NCI-H82 treated with DMSO at 0.1 percent for 48 hours (cell line): Measurements from ENCODE around the gene NLRP13.
"Not testable (repeated sequence)": the region's sequence is repeated elsewhere in the genome, so short reads cannot be mapped to it uniquely, and the experiment has no call there.

ENCODE experiments used
- DNase-seq: peaks from one replicate; lab custom pipeline; 2025; ENCODE audit not compliant: unreplicated experiment; lab: John Stamatoyannopoulos, UW

The NLRP13 gene, protein sequence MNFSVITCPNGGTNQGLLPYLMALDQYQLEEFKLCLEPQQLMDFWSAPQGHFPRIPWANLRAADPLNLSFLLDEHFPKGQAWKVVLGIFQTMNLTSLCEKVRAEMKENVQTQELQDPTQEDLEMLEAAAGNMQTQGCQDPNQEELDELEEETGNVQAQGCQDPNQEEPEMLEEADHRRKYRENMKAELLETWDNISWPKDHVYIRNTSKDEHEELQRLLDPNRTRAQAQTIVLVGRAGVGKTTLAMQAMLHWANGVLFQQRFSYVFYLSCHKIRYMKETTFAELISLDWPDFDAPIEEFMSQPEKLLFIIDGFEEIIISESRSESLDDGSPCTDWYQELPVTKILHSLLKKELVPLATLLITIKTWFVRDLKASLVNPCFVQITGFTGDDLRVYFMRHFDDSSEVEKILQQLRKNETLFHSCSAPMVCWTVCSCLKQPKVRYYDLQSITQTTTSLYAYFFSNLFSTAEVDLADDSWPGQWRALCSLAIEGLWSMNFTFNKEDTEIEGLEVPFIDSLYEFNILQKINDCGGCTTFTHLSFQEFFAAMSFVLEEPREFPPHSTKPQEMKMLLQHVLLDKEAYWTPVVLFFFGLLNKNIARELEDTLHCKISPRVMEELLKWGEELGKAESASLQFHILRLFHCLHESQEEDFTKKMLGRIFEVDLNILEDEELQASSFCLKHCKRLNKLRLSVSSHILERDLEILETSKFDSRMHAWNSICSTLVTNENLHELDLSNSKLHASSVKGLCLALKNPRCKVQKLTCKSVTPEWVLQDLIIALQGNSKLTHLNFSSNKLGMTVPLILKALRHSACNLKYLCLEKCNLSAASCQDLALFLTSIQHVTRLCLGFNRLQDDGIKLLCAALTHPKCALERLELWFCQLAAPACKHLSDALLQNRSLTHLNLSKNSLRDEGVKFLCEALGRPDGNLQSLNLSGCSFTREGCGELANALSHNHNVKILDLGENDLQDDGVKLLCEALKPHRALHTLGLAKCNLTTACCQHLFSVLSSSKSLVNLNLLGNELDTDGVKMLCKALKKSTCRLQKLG

DNA sequence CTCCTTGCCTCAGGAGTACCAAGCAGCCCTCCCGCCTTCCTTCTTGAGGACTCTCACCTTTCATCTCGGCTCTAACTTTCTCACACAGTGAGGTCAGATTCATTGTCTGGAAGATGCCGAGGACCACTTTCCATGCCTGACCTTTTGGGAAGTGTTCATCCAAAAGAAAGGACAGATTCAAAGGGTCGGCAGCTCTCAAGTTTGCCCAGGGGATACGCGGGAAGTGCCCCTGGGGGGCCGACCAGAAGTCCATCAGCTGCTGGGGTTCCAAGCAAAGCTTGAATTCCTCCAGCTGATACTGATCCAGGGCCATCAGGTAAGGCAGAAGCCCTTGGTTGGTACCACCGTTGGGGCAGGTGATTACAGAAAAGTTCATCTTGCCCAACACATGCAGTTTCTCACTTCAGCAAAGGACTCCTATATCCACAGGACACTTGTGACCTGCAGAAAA lies at the start of gene NLRP13:
TSS of gene NLRP13 (minus strand) at position 401 of the 451 bp plus-strand sequence. CDS start at position 376, 25 bp downstream.
- DNase-seq: no peak

DNA sequence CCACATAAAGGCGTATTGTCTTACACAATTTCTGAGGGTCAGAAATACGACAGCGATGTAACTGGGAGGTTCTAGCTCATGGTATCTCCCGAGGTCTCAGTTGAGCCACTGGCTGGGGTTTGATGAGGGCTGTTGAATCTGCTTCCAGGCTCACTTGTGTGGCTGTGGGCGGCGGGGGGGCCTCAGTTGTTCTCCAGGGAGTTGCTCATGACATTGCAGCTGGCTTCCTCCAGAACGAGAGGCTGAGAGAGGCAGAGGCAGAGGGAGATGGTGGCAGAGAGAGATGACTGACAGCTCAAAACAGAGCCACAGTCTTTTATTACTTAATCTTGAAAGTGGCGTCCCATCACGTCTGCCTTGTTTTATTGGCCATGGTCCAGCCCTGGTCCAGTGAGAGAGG lies 48.3 kb upstream of the NLRP13 start:
- DNase-seq: no peak

DNA sequence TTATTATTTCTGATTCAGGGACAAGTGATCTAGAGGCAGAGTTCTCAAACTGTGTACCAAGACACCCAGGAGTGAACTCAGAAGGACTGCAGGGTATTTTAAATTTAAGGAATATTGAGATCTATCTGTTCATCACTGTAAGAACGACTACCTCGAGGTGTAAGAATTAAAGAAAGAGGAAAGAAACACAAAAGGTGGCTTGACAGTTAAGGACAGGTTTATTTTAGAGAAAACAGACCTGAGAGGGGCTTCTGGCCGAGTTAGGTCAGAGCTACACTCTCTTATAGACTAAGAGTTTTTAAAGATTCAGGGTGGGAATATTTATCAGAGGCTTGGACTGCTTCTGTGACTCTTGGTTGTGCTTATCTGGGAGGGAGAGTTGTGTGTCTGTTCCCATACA lies 41.8 kb upstream of the NLRP13 start:
- DNase-seq: no peak

DNA sequence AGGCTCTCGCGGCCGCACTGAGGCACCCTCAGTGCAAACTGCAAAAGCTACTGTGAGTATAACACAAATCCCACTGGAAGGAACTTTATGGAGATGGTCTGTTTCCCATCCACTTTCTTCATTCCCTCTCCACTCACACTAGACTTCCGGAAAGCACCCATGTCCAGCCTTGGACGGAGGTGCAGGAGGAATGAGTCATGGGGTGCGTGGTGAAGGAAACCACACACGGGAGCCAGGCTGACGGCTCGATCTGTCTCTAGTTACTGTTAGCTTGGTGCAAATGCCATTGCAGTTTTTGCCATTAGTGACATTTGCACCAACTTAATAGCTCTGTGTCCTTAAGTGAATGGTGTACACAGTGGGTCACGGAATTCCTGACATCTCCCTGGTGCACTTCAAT lies 30.1 kb upstream of the NLRP13 start:
- no peak for DNase-seq

DNA sequence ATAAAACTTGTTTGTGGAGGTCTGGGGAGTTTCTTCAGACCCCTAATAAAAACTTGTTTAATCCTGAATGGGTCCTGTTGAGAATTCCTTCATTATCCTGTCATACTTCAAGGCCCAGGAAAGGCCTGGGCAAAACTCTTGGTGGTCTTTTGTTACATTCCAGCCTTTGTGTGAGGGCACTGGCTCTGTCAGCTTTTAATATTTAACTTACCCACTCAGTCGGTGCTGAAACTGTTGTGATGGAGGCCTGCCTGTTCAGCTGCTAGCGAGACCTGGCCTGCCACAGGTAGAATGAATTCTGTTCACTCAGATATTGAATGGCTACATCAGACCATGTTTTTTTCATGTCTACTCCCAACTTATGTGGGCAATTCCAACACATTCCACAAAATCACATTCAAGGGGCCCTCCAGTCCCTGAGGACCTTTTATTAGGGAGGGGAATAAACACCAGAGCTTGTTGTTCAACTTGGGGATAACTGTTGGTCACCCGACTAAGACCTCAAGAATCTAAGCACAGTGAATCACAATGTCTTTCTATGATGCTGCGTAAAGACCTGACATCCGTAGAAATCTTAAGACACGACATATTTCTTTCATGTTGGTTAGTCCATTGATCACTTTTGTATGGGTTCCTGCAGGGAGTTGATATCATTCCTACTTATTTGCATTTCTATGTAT lies 28.0 kb upstream of the NLRP13 start:
- DNase-seq: no peak

DNA sequence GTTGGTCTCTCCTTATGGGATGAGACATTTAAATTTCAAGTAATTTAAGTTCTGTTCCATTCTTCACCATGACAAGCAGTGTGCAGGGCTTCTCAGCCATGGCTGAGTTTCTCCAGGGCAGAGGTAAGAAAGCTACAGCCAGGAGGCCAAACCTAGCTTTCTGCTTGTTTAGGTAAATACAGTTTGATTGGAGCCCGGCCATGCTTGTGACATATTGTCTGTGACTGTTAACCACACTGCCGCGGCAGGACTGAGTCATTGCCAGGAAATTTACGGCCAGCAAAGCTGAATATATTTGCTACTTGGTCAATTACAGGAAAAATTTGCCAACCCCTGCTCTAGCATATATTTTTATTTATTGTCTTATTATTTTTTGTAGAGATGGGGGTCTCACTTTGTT lies 26.2 kb upstream of the NLRP13 start:
- no peak for DNase-seq

DNA sequence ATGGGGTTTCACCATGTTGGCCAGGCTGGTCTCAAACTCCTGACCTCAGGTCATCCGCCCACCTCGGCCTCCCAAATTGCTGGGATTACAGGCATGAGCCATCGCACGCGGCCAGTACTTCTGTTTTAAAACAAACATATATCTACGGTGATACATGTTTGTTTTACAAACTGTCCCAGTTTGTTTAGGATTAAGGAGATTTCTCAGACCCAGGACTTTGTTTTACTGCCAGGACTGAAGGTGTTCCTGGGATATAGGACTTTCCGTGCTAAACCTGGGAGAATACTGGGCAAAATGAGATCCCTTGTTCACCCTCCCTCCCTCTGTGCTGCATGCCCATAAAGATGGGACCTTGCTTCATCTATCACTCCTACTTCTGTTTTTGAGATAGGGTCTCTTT lies 24.3 kb upstream of the NLRP13 start:
- no peak for DNase-seq

DNA sequence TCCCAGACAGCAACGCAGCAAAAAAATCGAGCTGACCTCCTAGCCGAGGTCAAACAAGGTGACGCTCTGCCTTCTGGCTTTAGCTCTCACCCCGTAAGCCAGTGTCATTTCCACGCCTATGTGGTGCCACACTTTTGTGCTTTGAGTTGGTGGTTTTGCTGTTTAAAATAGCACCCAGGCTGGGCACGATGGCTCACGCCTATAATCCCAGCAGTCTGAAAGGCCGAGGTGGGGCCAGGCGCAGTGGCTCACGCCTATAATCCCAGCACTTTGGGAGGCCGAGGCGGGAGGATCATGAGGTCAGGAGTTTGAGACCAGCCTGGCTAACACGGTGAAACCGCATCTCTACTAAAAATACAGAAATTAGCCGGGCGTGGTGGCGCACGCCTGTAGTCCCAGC lies 18.4 kb upstream of the NLRP13 start:
- not testable (repeated sequence) for DNase-seq

DNA sequence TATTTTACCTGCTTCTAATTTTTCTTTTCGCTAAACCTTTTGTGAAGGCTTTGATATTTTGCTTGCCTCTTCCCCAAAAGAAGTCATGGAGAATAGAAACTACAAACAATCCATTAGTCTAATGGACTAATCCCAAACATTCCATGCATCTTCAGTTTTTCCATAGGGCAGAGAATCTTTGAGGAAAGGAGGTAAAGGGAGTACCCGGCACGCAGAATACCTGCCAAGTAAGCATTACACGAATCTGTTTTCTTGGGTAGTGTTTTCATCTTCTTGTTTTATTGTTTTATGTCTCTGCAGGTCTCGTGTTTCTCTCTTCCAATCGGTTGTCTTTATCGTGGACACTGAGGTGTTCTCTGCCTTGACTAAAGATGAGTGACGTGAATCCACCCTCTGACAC lies 15.4 kb upstream of the NLRP13 start, which contains the start of gene NLRP8:
TSS of gene NLRP8 (plus strand) at position 301 of the 400 bp plus-strand sequence.
- DNase-seq: no peak

DNA sequence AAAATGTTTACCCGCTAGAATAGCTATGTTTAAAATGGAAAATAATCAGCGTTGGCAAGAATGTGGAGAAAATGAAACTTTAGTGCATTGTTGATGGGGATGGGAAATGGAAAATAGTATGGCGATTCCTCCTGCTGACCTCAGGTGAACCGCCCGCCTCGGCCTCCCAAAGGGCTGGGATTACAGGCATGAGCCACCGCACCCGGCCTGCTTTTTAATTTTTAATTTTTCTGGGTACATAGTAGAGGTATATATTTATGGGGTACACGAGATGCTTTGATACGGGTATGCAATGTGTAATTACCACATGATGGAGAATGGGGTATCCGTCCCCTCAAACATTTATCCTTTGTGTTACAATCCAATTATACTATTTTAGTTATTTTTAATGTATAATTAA lies 8.2 kb upstream of the NLRP13 start:
- DNase-seq: no peak

DNA sequence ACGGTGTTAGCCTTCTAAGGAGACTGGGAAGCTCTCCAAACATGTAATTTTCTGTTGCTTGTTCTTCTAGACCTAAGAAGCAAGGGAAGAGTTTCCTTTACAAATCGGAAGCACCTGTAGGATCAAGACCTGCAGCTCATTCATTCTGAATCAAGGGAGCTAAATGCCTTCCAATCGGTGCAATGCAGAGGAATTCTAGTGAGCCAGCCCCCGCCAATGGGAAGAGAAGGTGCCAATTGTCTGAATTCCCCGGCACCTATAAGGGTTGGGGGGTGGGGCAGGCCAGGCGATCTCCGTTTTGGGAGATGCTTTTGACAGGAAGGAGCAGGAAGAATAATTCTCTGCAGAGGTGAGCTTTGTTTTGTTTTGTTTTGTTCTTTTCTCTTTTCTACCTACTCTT lies 7.1 kb upstream of the NLRP13 start:
- DNase-seq: no peak

DNA sequence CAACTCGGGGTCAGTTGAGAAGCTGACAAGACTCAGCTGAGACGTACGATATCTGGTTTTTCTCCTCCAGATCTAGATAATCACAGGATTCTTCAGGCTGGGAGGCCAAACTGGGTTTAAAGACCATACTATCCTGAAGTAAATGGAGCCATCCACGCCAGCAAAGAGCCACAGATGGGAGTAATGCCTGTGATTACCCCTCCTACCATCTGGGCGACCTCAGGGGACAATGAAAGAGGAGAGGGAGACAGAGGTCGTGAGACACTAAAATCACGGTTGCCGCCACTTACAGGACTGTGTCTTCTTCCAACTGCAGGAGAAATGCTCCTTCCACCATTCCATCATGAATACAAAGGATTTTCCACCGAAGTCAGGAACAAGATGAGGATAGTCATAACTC lies 3.1 kb upstream of the NLRP13 start:
- DNase-seq: no peak

DNA sequence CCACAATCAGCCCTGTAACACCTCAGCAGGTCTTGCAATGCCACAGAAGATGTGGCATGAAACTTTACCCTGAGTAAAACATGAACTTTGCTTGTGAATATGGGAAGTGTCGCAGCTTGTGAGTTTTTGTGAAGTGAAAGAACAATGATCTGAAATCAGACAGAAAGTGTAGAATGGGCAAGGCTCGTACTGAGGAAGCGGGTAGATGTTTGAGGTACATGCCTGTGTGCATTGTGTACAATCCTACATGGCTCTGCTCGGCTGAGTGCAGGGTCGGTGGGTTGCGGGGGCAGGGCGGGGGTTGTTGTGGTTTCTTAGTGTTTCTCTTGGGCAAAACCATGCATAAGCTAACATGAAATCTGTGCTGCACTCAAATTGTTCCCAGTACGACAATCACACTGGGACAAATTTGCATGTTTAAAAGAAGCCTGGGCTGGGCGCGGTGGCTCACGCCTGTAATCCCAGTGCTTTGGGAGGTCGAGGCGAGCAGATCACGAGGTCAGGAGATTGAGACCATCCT lies 1.1 kb downstream of the NLRP13 start:
- no peak for DNase-seq

DNA sequence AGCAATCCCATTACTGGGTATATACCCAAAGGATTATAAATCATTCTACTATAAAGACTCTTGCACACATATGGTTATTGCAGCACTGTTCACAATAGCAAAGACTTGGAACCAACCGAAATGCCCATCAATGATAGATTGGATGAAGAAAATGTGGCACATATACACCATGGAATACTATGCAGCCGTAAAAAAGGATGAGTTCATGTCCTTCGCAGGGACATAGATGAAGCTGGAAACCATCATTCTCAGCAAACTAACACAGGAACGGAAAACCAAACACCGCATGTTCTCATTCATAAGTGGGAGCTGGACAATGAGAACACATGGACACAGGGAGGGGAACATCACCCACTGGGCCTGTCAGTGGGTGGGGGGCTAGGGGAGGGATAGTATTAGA lies 2.9 kb downstream of the NLRP13 start:
- DNase-seq: not testable (repeated sequence)

DNA sequence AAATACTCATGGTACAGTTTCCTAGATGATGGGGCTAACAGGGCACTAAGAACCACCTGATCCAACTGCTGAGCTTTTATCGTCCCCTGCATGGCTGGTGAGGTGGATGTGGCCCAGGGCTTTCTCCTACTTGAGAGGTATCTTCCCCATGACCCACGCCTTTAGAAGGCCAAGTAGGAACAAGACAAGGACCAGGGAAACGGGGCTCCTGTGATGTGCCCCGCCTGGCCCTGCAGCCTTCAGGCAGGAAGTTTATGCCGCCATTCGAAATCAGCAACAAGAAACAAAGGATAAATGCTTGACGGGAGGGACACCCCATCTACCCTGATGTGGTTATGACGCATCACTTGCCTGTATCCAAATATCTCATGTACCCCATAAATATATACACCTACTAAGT lies 4.1 kb downstream of the NLRP13 start:
- no peak for DNase-seq

DNA sequence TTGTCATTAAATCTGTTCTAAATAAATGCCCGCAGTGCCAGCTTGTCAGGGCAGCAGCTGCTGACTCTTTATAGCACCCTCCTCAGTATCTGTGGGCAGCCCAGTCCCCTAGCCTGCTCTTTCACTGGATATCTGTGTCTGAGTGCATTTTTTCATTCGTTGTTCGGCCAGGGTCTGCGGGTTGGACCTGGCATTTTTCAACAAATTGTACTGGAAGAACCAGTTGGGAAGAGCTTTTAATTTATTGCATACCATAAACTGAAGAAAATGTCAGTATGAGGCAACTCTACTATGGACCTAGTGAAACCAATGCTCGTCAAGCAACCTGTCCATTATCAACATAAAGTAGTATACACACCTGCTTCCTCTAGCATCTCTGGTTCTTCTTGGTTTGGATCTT lies 8.6 kb downstream of the NLRP13 start:
- no peak for DNase-seq

DNA sequence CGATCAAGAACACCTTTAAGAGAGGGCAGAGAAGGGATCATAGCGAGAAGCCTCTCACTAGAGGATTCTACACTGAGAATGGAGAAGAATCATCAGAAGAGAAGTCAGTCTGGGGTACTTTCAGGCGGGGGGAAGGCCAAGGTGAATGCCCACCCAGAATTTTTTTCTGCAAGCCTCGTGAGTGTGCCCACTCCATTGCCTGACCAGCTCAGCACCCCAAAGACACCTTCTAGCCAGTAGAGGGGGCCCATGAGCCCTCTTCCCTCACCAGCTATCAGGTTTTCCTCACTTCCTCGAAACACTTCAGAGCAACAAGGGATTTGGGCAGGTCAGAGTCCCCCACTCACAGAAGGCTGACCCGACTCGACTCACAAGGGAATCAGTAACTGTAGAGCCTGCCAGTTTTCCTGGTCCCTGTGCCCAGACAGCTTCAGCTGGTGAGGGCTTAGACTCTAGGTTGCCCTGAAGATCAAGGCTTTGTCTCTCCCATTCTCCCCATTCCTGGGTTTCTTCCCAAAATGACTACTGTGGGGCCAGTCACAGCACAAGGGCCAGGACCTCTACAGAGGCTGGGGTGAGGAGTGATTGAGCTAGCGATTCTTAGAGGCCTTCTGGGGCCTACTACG lies 18.4 kb downstream of the NLRP13 start:
- no peak for DNase-seq

DNA sequence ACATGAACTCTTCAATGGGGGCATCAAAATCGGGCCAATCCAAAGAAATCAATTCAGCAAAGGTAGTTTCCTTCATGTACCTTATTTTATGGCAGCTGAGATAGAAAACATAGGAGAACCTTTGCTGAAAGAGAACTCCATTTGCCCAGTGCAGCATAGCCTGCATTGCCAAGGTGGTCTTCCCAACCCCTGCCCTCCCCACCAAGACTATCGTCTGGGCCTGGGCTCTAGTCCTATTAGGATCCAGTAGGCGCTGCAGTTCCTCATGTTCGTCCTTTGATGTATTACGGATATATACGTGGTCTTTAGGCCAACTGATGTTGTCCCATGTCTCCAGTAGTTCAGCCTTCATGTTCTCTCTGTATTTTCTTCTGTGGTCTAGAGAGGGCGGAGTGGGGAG lies 19.2 kb downstream of the NLRP13 start:
- no peak for DNase-seq

DNA sequence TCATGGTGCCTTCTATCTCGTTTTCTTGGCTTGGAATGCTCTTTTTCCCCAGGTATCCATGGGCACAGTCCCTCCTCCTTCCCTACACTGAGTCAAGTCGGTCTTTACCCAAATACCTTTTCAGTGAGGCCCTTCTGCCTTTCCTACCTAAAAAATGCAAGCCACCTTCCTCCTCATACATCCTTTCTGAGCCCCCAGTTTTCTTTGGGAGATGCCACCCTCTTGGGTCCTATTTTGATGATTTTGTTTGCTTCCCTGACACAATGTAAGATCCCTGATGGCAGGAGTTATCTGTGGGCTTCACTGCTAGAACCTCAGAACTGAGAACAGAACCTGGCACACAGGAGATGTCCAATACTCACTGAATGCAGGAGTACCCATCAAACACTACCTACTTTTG lies 22.3 kb downstream of the NLRP13 start:
- no peak for DNase-seq

DNA sequence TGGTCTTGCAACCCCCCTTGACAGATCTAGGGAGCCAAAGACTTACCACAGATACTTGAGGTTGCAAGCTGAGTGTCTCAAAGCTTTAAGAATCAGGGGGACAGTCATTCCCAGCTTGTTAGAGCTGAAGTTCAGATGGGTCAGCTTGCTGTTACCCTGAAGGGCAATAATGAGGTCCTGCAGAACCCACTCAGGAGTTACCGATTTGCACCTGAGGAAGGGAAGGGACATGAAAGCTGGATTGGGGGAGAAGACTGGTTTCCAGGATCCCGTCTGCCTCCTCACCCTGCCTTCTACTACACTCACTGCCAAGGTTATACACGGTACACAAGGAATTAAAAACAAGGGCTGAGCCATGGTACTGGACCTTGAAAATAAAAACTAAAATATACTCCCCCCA lies 24.4 kb downstream of the NLRP13 start:
- no peak for DNase-seq
